ENCODE results near the gene PPIA.
A peak's percentile ranks its signal among the peaks of the same experiment; 100 is the strongest.
"Not testable (repeated sequence)": the region's sequence is repeated elsewhere in the genome, so short reads cannot be mapped to it uniquely, and the experiment has no call there.

The PPIA gene

GRCh38 chr7:44797329-44798258, 1.1 kb downstream of the PPIA start:
- peaks cover 12% of the 10 kb centered on the region for H3K4me1 ChIP-seq (ENCODE audit: control insufficient read depth, insufficient read depth, low read length)
- H3K9ac ChIP-seq (ENCODE audit: low read length), result peak overlapping the region; percentile 99
- peak overlapping the region; percentile 33 for H3K4me3 ChIP-seq (ENCODE audit: low read length)
- H3K27me3 ChIP-seq (ENCODE audit: control insufficient read depth, insufficient read depth, low read length), result no peaks in the 10 kb centered on the region
- H3K36me3 ChIP-seq (ENCODE audit: control insufficient read depth, insufficient read depth, low read length), result peaks cover 21% of the 10 kb centered on the region
- H3K9me3 ChIP-seq (ENCODE audit: control insufficient read depth, low read length), result no peaks in the 10 kb centered on the region

- H3K9me3 ChIP-seq (ENCODE audit: control insufficient read depth, low read length), result no peaks in the 10 kb centered on the region
- no peaks in the 10 kb centered on the region for H3K27me3 ChIP-seq (ENCODE audit: control insufficient read depth, insufficient read depth, low read length)
- peak overlapping the region; percentile 99 for H3K9ac ChIP-seq (ENCODE audit: low read length)
- H3K4me1 ChIP-seq (ENCODE audit: control insufficient read depth, insufficient read depth, low read length), result peaks cover 12% of the 10 kb centered on the region
- H3K36me3 ChIP-seq (ENCODE audit: control insufficient read depth, insufficient read depth, low read length), result peaks cover 22% of the 10 kb centered on the region
- peak overlapping the region; percentile 33 for H3K4me3 ChIP-seq (ENCODE audit: low read length)
Observed at GRCh38 chr7:44798649-44799305, 2.3 kb downstream of the PPIA start.

GRCh38 chr7:44799939-44800338, 3.5 kb downstream of the PPIA start:
- no peak overlapping the region for H3K4me3 ChIP-seq (ENCODE audit: low read length)
- no peaks in the 10 kb centered on the region for H3K9me3 ChIP-seq (ENCODE audit: control insufficient read depth, low read length)
- peaks cover 12% of the 10 kb centered on the region for H3K4me1 ChIP-seq (ENCODE audit: control insufficient read depth, insufficient read depth, low read length)
- peaks cover 22% of the 10 kb centered on the region for H3K36me3 ChIP-seq (ENCODE audit: control insufficient read depth, insufficient read depth, low read length)
- H3K9ac ChIP-seq (ENCODE audit: low read length), result no peak overlapping the region
- no peaks in the 10 kb centered on the region for H3K27me3 ChIP-seq (ENCODE audit: control insufficient read depth, insufficient read depth, low read length)

GRCh38 chr7:44801890-44802289, 5.4 kb downstream of the PPIA start:
- H3K4me3 ChIP-seq (ENCODE audit: low read length), result no peak overlapping the region
- H3K36me3 ChIP-seq (ENCODE audit: control insufficient read depth, insufficient read depth, low read length), result peaks cover 22% of the 10 kb centered on the region
- H3K9ac ChIP-seq (ENCODE audit: low read length), result no peak overlapping the region
- no peaks in the 10 kb centered on the region for H3K27me3 ChIP-seq (ENCODE audit: control insufficient read depth, insufficient read depth, low read length)
- H3K4me1 ChIP-seq (ENCODE audit: control insufficient read depth, insufficient read depth, low read length), result peaks cover 12% of the 10 kb centered on the region
- H3K9me3 ChIP-seq (ENCODE audit: control insufficient read depth, low read length), result no peaks in the 10 kb centered on the region

- no peaks in the 10 kb centered on the region for H3K27me3 ChIP-seq (ENCODE audit: control insufficient read depth, insufficient read depth, low read length)
- H3K9ac ChIP-seq (ENCODE audit: low read length), result no peak overlapping the region
- H3K4me1 ChIP-seq (ENCODE audit: control insufficient read depth, insufficient read depth, low read length), result peaks cover 12% of the 10 kb centered on the region
- no peaks in the 10 kb centered on the region for H3K9me3 ChIP-seq (ENCODE audit: control insufficient read depth, low read length)
- H3K36me3 ChIP-seq (ENCODE audit: control insufficient read depth, insufficient read depth, low read length), result peaks cover 22% of the 10 kb centered on the region
- no peak overlapping the region for H3K4me3 ChIP-seq (ENCODE audit: low read length)
Observed at GRCh38 chr7:44802418-44803025, 6.0 kb downstream of the PPIA start.

- not testable (repeated sequence) for H3K9me3 ChIP-seq (ENCODE audit: control insufficient read depth, low read length); H3K9ac ChIP-seq (ENCODE audit: low read length); H3K4me1 ChIP-seq (ENCODE audit: control insufficient read depth, insufficient read depth, low read length); H3K27me3 ChIP-seq (ENCODE audit: control insufficient read depth, insufficient read depth, low read length); H3K4me3 ChIP-seq (ENCODE audit: low read length)
- peaks cover 22% of the 10 kb centered on the region for H3K36me3 ChIP-seq (ENCODE audit: control insufficient read depth, insufficient read depth, low read length)
Observed at GRCh38 chr7:44803828-44804519, 7.5 kb downstream of the PPIA start.

- Histone ChIP-seq H3K4me1 (ENCODE audit: control insufficient read depth, insufficient read depth, low read length) (no peaks in the 10 kb centered on the region), H3K4me3 (ENCODE audit: low read length) (no peak overlapping the region), H3K27me3 (ENCODE audit: control insufficient read depth, insufficient read depth, low read length) (no peaks in the 10 kb centered on the region), H3K9ac (ENCODE audit: low read length) (no peak overlapping the region), H3K36me3 (ENCODE audit: control insufficient read depth, insufficient read depth, low read length) (peaks cover 10% of the 10 kb centered on the region), H3K9me3 (ENCODE audit: control insufficient read depth, low read length) (no peaks in the 10 kb centered on the region)
Observed at GRCh38 chr7:44805950-44806349, 9.5 kb downstream of the PPIA start.

- Histone ChIP-seq H3K27me3 (ENCODE audit: control insufficient read depth, insufficient read depth, low read length) (no peaks in the 10 kb centered on the region), H3K9me3 (ENCODE audit: control insufficient read depth, low read length) (no peaks in the 10 kb centered on the region), H3K4me3 (ENCODE audit: low read length) (no peak overlapping the region), H3K36me3 (ENCODE audit: control insufficient read depth, insufficient read depth, low read length) (no peaks in the 10 kb centered on the region), H3K4me1 (ENCODE audit: control insufficient read depth, insufficient read depth, low read length) (no peaks in the 10 kb centered on the region), H3K9ac (ENCODE audit: low read length) (no peak overlapping the region)
Observed at GRCh38 chr7:44808914-44809393, 12.5 kb downstream of the PPIA start.

- H3K9ac ChIP-seq (ENCODE audit: low read length), result no peak overlapping the region
- H3K9me3 ChIP-seq (ENCODE audit: control insufficient read depth, low read length), result no peaks in the 10 kb centered on the region
- H3K36me3 ChIP-seq (ENCODE audit: control insufficient read depth, insufficient read depth, low read length), result no peaks in the 10 kb centered on the region
- no peaks in the 10 kb centered on the region for H3K27me3 ChIP-seq (ENCODE audit: control insufficient read depth, insufficient read depth, low read length)
- no peak overlapping the region for H3K4me3 ChIP-seq (ENCODE audit: low read length)
- no peaks in the 10 kb centered on the region for H3K4me1 ChIP-seq (ENCODE audit: control insufficient read depth, insufficient read depth, low read length)
Observed at GRCh38 chr7:44811093-44811492, 14.6 kb downstream of the PPIA start.

- H3K9me3 ChIP-seq (ENCODE audit: control insufficient read depth, low read length), result no peaks in the 10 kb centered on the region
- no peaks in the 10 kb centered on the region for H3K4me1 ChIP-seq (ENCODE audit: control insufficient read depth, insufficient read depth, low read length)
- H3K27me3 ChIP-seq (ENCODE audit: control insufficient read depth, insufficient read depth, low read length), result no peaks in the 10 kb centered on the region
- H3K9ac ChIP-seq (ENCODE audit: low read length), result no peak overlapping the region
- no peaks in the 10 kb centered on the region for H3K36me3 ChIP-seq (ENCODE audit: control insufficient read depth, insufficient read depth, low read length)
- no peak overlapping the region for H3K4me3 ChIP-seq (ENCODE audit: low read length)
Observed at GRCh38 chr7:44811571-44811970, 15.1 kb downstream of the PPIA start.

- H3K9me3 ChIP-seq (ENCODE audit: control insufficient read depth, low read length), result no peaks in the 10 kb centered on the region
- no peak overlapping the region for H3K9ac ChIP-seq (ENCODE audit: low read length)
- H3K4me3 ChIP-seq (ENCODE audit: low read length), result no peak overlapping the region
- H3K4me1 ChIP-seq (ENCODE audit: control insufficient read depth, insufficient read depth, low read length), result no peaks in the 10 kb centered on the region
- H3K36me3 ChIP-seq (ENCODE audit: control insufficient read depth, insufficient read depth, low read length), result no peaks in the 10 kb centered on the region
- no peaks in the 10 kb centered on the region for H3K27me3 ChIP-seq (ENCODE audit: control insufficient read depth, insufficient read depth, low read length)
Observed at GRCh38 chr7:44814919-44815318, 18.4 kb downstream of the PPIA start.
